OCI-LY3 (cell line): ENCODE results near the gene RBPJ.
"Not testable (repeated sequence)": the region's sequence is repeated elsewhere in the genome, so short reads cannot be mapped to it uniquely, and the experiment has no call there.

Experiments
- H2AFZ ChIP-seq: fragments of 200-600, 300-600 bp; shearing (Covaris generic); 2 replicates; pipeline ENCODE4 v1.6.0; 2014; ENCODE audit warnings: antibody characterized with exemption, low read depth, low read length
- H3K27ac ChIP-seq: fragments of 200-600, 300-600 bp; sonication (generic); 2 replicates; pipeline ENCODE4 v1.5.1; 2014; ENCODE audit warnings: mild to moderate bottlenecking, low read length, moderate library complexity, mixed read lengths
- H3K27me3 ChIP-seq: fragments of 200-600, 300-600 bp; sonication (generic); 2 replicates; pipeline ENCODE4 v1.6.1; 2014; ENCODE audit warnings: low read depth, low read length, mixed read lengths
- H3K36me3 ChIP-seq: fragments of 200-600, 300-600 bp; sonication (generic); replicated peaks from 2 replicates; pipeline ENCODE3; 2014; ENCODE audit warnings: low read depth, low read length, mixed read lengths
- H3K4me1 ChIP-seq: fragments of 300-600, 200-600 bp; sonication (generic); 2 replicates; pipeline ENCODE4 v1.6.1; 2014; ENCODE audit warnings: low read length, mixed read lengths
- H3K4me2 ChIP-seq: fragments of 200-600, 300-600 bp; sonication (generic); 2 replicates; pipeline ENCODE4 v1.6.1; 2014; ENCODE audit warnings: low read length, mixed read lengths
- H3K4me3 ChIP-seq: fragments of 300-600, 200-600 bp; sonication (generic); 2 replicates; pipeline ENCODE4 v1.5.1; 2014; ENCODE audit warnings: antibody characterized with exemption, mild to moderate bottlenecking, low read length, moderate library complexity
- H3K79me2 ChIP-seq: fragments of 300-600, 200-600 bp; shearing (Covaris generic); 2 replicates; pipeline ENCODE4 v1.6.1; 2014; ENCODE audit warnings: mild to moderate bottlenecking, low read length, mixed read lengths
- H3K9ac ChIP-seq: fragments of 300-600, 200-600 bp; shearing (Covaris generic); 2 replicates; pipeline ENCODE4 v1.6.0; 2014; ENCODE audit warnings: mild to moderate bottlenecking, low read length, moderate library complexity
- H3K9me3 ChIP-seq: fragments of 200-600, 300-600 bp; shearing (Covaris generic); 2 replicates; pipeline ENCODE4 v1.6.1; 2014; ENCODE audit warnings: low read length, mixed read lengths; ENCODE audit not compliant: insufficient read depth
- H4K20me1 ChIP-seq: fragments of 200-600, 300-600 bp; sonication (generic); 2 replicates; pipeline ENCODE4 v1.6.1; 2016; ENCODE audit warnings: low read length, mixed read lengths; ENCODE audit not compliant: insufficient read depth
- EZH2phosphoT487 ChIP-seq: fragments of 200-600 bp; shearing (Covaris generic); IDR thresholded peaks from 2 replicates; pipeline ENCODE4 v1.6.1; 2018; ENCODE audit warnings: antibody characterized with exemption, mixed run types, low read depth
- TF ChIP-seq, protein P1 (sequence below): fragments of 200-600, 300-600 bp; sonication (generic); IDR thresholded peaks from 2 replicates; pipeline ENCODE4 v1.5.1; 2014; ENCODE audit warnings: antibody characterized with exemption, low read length, low read depth

The RBPJ gene

DNA sequence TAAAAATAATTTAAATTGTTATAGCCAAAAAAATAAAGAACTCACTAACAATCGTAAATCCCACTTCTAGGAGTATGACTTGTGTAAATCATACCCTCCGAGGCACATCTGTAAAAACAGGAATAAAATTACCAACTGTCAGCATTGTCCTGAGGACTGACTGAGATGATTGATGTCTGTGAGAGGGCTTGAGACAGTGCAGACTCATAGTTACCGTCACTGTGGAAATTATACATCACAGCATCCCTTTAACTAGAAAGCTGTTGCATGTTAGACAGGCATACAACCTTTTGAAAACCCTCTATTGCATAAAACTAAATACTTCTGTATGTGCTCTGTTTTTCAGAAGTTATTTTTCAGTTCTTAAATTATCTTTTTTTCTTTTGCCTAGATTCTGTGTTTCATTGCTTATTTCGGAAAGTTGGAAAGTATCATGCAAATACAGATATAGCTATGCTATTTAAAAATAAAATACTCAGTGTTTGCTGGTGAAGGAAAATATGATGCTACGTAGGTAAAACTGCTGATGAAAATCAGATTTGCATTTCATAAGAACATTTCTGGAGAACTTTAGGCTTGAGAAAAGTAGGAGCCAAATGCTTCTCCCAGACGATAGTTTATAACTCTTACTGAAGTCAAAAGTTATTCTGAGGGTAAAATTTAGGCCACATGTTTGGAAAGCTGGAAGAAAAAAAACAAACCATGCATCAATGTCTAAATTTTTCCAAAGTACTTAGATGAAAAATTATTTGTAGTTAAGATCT, 13.6 kb upstream of the RBPJ start:
- Histone ChIP-seq H3K4me3 (no peak overlapping the region), H3K79me2 (no peaks in the 10 kb centered on the region), H3K36me3 (no peaks in the 10 kb centered on the region), H3K27me3 (no peaks in the 10 kb centered on the region), H3K27ac (no peak overlapping the region), H3K4me2 (no peak overlapping the region), H3K9me3 (no peaks in the 10 kb centered on the region), H3K9ac (no peak overlapping the region), H4K20me1 (no peaks in the 10 kb centered on the region), H2AFZ (peak overlapping the region; percentile 3; the same call in 1 of the 2 replicates), H3K4me1 (peaks cover 22% of the 10 kb centered on the region)
- TF ChIP-seq, protein P1, sequence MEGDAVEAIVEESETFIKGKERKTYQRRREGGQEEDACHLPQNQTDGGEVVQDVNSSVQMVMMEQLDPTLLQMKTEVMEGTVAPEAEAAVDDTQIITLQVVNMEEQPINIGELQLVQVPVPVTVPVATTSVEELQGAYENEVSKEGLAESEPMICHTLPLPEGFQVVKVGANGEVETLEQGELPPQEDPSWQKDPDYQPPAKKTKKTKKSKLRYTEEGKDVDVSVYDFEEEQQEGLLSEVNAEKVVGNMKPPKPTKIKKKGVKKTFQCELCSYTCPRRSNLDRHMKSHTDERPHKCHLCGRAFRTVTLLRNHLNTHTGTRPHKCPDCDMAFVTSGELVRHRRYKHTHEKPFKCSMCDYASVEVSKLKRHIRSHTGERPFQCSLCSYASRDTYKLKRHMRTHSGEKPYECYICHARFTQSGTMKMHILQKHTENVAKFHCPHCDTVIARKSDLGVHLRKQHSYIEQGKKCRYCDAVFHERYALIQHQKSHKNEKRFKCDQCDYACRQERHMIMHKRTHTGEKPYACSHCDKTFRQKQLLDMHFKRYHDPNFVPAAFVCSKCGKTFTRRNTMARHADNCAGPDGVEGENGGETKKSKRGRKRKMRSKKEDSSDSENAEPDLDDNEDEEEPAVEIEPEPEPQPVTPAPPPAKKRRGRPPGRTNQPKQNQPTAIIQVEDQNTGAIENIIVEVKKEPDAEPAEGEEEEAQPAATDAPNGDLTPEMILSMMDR = no peak
- no peak for TF ChIP-seq EZH2phosphoT487

DNA sequence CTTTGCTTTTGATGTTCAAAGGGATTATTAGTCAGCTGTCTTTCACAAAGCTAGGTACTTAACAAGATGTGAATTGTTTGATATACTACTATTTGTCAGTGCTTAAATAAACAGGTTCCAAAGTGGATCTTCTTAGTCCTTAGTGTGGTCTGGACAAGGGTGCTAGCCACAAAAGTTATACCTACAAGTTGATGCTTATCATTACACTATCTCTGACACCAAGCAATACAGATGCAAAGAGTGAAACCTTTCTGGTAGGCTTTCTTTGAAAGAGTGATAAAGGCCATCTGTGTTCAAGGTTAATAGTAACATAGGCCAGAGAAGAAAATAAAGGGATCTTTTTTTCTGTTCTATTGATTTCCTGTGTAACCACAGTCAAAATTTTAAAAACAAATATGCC, 12.2 kb upstream of the RBPJ start:
- no peak overlapping the region for H3K4me3 ChIP-seq
- TF ChIP-seq, protein P1 = no peak
- TF ChIP-seq EZH2phosphoT487 = no peak
- no peaks in the 10 kb centered on the region for H3K36me3 ChIP-seq
- no peaks in the 10 kb centered on the region for H4K20me1 ChIP-seq
- H3K79me2 ChIP-seq = no peaks in the 10 kb centered on the region
- no peak overlapping the region for H3K9ac ChIP-seq
- no peak overlapping the region for H2AFZ ChIP-seq
- no peak overlapping the region for H3K4me2 ChIP-seq
- H3K27ac ChIP-seq = no peak overlapping the region
- H3K9me3 ChIP-seq = no peaks in the 10 kb centered on the region
- H3K4me1 ChIP-seq = peaks cover 24% of the 10 kb centered on the region
- H3K27me3 ChIP-seq = no peaks in the 10 kb centered on the region

DNA sequence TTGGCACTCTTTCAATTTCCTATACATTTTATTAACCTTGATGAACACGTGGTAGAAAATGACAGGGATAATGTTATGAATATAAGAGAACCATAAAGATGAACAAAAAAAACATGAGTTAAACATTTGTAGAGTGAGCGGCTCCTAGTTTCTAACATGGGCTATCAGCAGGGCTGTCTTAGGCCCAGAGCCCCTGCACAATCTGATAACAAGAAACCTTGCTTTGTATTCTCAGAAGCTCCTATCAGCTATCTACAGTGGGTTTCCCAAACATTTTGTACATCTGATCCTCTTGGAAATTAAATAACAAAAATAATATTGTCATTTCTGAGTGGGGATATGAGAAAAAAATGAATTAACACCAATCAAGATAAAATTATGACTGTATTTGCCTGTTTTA, 10.6 kb upstream of the RBPJ start:
- no peak overlapping the region for H3K27ac ChIP-seq

DNA sequence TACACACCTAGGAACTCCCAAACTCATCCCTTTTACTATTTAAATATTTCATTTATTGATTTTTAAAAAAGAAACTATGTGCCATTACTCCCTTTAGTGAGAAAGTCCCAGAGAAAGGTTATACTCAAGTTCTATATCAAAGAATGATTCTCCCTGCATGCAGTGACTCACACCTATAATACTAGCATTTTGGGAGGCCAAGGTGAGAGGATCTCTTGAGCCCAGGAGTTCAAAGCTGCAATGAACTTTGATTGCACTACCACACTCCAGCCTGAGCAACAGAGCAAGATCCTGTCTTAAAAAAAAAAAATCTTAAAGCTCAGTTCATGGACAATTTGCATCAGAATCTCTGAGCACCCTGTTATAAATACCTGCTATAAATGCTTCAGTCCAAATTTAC, 9.2 kb upstream of the RBPJ start:
- H3K36me3 ChIP-seq = no peaks in the 10 kb centered on the region
- no peak overlapping the region for H3K9ac ChIP-seq
- no peaks in the 10 kb centered on the region for H4K20me1 ChIP-seq
- H3K9me3 ChIP-seq = no peaks in the 10 kb centered on the region
- no peak overlapping the region for H3K4me3 ChIP-seq
- no peak overlapping the region for H2AFZ ChIP-seq
- peak overlapping the region; percentile 1; the same call in 1 of the 2 replicates for H3K27ac ChIP-seq
- TF ChIP-seq EZH2phosphoT487 = no peak
- TF ChIP-seq, protein P1 = no peak
- peaks cover 24% of the 10 kb centered on the region for H3K4me1 ChIP-seq
- no peak overlapping the region for H3K4me2 ChIP-seq
- H3K79me2 ChIP-seq = no peaks in the 10 kb centered on the region
- H3K27me3 ChIP-seq = no peaks in the 10 kb centered on the region

More for the DNA sequence above, 10.6 kb upstream of the RBPJ start:
- Histone ChIP-seq H3K27me3 (no peaks in the 10 kb centered on the region), H3K4me3 (no peak overlapping the region), H3K36me3 (no peaks in the 10 kb centered on the region), H3K4me1 (peaks cover 26% of the 10 kb centered on the region), H2AFZ (no peak overlapping the region), H3K79me2 (no peaks in the 10 kb centered on the region), H4K20me1 (no peaks in the 10 kb centered on the region), H3K4me2 (no peak overlapping the region), H3K9me3 (no peaks in the 10 kb centered on the region), H3K9ac (no peak overlapping the region)
- TF ChIP-seq, protein P1 = no peak
- no peak for TF ChIP-seq EZH2phosphoT487

DNA sequence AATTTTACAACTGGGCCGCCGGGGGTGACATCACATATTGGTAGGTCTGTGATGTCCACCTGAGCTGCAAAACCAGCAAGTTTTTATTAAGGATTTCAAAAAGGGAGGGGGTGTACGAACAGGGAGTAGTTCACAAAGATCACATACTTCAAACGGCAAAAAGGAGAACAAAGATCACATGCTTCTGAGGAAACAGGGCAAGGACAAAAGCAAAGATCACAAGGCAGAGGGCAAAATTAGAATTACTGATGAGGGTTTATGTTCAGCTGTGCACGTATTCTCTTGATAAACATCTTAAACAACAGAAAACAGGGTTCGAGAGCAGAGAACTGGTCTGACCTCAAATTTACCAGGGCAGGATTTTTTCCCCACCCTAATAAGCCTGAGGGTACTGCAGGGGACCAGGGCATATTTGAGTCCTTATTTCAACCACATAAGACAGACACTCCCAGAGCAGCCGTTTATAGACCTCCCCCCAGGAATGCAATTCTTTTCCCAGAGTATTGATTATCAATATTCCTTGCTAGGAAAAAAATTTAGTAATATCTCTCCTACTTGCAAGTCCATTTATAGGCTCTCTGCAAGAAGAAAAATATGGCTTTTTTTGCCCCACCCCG, 5.4 kb upstream of the RBPJ start:
- H4K20me1 ChIP-seq, H2AFZ ChIP-seq, H3K27me3 ChIP-seq, H3K27ac ChIP-seq, H3K9me3 ChIP-seq, H3K4me2 ChIP-seq, H3K4me3 ChIP-seq, H3K9ac ChIP-seq: not testable (repeated sequence)
- Histone ChIP-seq H3K36me3 (peaks cover 10% of the 10 kb centered on the region), H3K79me2 (peaks cover 11% of the 10 kb centered on the region), H3K4me1 (peaks cover 32% of the 10 kb centered on the region)
